GM18505 (cell line): ENCODE data around the gene OR5W2.
"Not testable (repeated sequence)": the region's sequence is repeated elsewhere in the genome, so short reads cannot be mapped to it uniquely, and the experiment has no call there.

ENCODE experiments used
- ATAC-seq: cut with Tn5 transposase; IDR thresholded peaks from one replicate; pipeline ENCODE4 v1.9.1; 2021; ENCODE audit not compliant: unreplicated experiment
- POLR2A ChIP-seq: IDR thresholded peaks from 4 replicates; pipeline ENCODE4 v1.6.1; 2011; ENCODE audit warnings: borderline replicate concordance; ENCODE audit not compliant: insufficient read depth, insufficient read length; ENCODE audit errors: extremely low read depth

The OR5W2 gene

GRCh38 chr11:55914482-55914881 is at the start of gene OR5W2:
Gene OR5W2 (minus strand): TSS chr11:55914582. CDS start chr11:55914582, 0 bp downstream.
- no peak for ATAC-seq

DNA sequence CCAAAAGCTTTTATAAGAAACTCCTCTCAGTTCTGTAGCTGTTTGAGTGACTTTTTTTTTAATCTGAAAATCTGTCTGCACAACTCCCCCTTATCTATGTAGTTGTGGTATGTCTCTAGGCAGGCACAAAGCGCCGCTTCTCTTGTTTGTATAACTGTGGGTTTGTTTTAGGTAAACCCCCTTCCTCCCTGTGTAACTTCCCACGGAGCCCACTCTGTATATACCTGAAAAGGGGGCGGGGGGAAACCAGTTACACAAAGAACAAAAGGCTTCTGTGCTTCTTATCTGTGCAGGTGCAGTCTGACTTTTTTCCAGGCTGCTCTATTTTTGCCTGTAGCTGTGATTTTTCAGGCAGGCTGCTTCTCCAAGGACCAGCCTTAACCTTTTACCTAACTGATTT is 42.1 kb upstream of the OR5W2 start:
- TF ChIP-seq POLR2A: no peak
- no peak for ATAC-seq

More at GRCh38 chr11:55914482-55914881, at the start of gene OR5W2:
- no peak for TF ChIP-seq POLR2A

DNA sequence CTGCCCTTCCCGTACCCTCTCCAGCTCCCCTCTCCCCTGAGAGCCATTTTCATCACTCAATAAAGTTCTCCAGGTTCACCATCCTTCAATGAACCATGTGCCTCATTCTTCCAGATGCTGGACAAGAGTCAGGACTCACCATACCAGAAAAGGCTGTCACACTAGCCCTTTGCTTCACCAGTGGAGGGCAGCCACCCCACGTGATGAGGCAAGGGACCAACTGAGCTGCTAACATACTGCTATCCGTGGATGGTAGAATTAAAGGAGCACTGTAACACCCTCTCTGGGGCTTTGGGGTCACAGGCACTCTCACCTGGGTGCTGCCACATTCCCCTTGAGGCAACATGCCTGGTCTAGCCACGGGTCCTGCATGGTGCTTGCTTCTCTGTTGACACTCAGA is 34.9 kb upstream of the OR5W2 start:
- ATAC-seq: no peak
- no peak for TF ChIP-seq POLR2A

DNA sequence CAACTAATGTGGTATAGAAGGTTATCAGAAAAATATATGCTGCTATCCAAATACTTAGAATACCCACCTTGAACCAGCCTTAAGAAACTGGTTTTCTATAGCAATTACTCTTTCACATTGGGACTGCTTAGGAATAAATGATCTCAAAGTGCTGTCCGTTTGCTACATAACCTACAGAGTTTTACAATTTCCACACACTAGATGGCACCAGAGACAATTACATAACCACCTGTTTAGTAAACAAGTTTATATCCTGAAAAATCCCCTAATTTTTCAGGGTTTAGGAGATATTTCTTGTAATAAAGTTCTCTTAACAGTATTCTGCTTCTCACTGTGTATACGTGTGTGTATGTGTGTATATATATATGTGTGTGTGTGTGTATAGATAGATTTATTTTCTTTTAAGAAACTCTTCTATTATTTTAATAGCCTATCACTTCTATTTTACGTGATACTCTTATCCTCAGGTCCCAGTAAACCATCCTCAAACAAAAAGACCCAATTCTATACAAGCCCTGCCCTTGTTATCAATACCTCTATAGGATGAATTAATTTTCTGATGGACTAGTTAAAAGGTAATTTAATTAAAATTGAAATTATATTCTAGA is 28.5 kb upstream of the OR5W2 start:
- no peak for TF ChIP-seq POLR2A
- no peak for ATAC-seq

DNA sequence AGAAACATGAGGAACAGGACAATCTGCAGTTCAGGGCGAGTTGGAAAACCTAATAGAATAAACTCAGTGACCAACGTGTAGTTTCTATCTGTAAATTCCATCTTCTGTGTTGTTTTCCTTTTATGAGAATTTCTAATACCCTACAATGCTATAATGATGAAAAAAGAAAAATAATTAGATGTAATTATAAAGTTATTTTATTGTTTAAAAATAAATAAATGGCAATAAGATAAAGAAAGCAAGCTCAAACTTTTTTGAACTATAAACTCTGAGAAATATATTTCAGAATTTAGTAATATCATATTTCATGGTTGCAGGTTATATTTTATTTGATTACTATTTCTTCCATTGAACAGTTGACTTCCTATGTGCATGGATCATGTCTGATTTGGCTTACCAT is 21.9 kb upstream of the OR5W2 start, which contains the start of gene OR5I1:
TSS of gene OR5I1 (minus strand) at position 101 of the 400 bp plus-strand sequence. CDS start at position 101, 0 bp downstream.
- TF ChIP-seq POLR2A: no peak
- no peak for ATAC-seq

DNA sequence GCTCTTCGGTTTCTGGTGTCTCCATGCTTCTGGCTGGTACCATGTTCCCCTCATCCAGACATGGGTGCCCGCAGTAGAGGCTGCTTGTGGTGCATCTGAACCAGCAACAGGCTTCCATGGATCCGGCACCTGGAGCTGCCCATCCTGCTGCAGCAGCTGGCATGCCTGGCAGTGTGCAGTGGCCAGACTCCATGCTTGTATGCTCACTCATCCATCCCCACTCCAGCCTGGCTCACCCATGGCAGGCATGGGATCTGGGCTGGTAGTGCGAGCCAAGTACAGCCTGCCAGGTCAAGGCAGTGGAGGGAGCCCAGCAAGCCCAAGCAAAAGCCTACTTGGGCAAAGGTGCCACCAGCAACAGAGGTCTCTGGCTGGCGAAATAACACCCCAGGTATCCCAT is 6.2 kb upstream of the OR5W2 start:
- no peak for TF ChIP-seq POLR2A
- no peak for ATAC-seq

GRCh38 chr11:55902308-55902707 is 12.1 kb downstream of the OR5W2 start:
- no peak for ATAC-seq
- TF ChIP-seq POLR2A: no peak

GRCh38 chr11:55895216-55895615 is 19.2 kb downstream of the OR5W2 start:
- no peak for TF ChIP-seq POLR2A
- no peak for ATAC-seq

GRCh38 chr11:55885481-55885880 is 28.9 kb downstream of the OR5W2 start:
- ATAC-seq: not testable (repeated sequence)

DNA sequence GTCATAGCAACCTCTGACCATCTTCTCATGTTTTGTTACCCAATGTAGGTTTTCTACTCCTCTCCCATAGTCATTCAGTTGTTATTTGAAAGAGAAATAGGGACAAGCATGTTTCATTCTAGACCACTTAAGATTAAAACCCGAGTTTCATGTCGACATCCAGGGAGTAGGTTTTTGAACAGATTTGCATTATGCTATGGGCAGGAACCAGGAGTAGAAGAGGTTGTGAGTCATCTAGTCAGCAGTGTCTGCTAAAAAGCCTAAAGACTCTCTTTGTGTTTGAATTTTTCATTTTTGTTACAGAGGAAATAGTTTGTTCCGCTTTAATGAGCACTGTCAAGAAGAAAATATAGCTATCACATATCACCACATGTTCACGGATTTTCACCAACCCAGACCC is 29.4 kb downstream of the OR5W2 start:
- ATAC-seq: not testable (repeated sequence)

- ATAC-seq: not testable (repeated sequence)
These were observed 31.4 kb downstream of the OR5W2 start, which contains the start of gene TRIM51 for GRCh38 chr11:55882997-55883396. Gene TRIM51 (plus strand): TSS chr11:55883297. CDS start chr11:55885429, 2,132 bp downstream.

DNA sequence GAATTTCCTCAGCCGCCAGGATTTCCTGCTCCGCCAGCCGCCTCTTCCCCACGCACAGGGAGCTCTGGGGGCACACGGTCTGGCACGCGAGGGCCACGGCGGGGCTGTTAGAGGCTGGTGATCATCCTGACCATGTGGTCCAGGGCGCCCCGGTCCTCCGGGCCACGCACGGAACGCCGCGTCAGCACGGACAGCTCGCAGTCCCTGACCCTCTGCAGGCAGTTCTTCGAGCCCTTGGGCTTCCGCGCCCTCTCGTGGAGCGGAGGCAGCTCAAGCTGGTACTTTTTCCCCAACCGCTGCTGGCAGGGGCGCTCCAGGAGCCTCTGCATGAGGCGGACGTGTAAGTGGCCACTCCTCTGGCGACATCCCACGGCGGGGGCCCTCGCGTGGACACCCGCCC is 41.2 kb downstream of the OR5W2 start:
- ATAC-seq: not testable (repeated sequence)

- ATAC-seq: not testable (repeated sequence)
These were observed 41.7 kb downstream of the OR5W2 start for GRCh38 chr11:55872731-55873130.

DNA sequence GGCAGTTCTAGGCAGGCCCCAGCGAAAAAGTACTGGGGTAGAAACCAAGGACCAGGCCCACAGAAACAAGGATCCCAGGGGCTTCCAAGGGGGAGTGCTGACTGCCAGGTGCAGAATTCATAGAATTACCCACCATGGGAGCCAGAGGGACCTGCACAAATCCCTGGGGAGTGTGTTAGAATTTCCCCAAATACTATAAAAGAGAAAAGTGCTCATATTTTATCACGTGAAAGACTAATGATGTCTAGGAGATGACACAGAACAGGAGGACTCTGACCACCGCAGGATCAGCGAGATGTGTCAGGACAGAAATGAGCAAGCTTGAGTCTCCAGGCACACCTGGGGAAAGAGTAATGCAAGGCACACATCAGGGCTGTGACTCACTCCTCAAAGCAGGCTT is 47.0 kb downstream of the OR5W2 start:
- not testable (repeated sequence) for ATAC-seq
